Measurements from ENCODE around the gene MYL9.

The MYL9 gene

GRCh38 chr20:36498386-36499179 is 42.7 kb upstream of the MYL9 start:
- no peak overlapping the region for H3K27ac ChIP-seq
- no peak for TF ChIP-seq CTCF (conservative IDR thresholded peaks at IDR 0.05)

GRCh38 chr20:36499211-36499610 is 42.1 kb upstream of the MYL9 start:
- TF ChIP-seq CTCF (conservative IDR thresholded peaks at IDR 0.05) = no peak
- H3K27ac ChIP-seq = no peak overlapping the region

DNA sequence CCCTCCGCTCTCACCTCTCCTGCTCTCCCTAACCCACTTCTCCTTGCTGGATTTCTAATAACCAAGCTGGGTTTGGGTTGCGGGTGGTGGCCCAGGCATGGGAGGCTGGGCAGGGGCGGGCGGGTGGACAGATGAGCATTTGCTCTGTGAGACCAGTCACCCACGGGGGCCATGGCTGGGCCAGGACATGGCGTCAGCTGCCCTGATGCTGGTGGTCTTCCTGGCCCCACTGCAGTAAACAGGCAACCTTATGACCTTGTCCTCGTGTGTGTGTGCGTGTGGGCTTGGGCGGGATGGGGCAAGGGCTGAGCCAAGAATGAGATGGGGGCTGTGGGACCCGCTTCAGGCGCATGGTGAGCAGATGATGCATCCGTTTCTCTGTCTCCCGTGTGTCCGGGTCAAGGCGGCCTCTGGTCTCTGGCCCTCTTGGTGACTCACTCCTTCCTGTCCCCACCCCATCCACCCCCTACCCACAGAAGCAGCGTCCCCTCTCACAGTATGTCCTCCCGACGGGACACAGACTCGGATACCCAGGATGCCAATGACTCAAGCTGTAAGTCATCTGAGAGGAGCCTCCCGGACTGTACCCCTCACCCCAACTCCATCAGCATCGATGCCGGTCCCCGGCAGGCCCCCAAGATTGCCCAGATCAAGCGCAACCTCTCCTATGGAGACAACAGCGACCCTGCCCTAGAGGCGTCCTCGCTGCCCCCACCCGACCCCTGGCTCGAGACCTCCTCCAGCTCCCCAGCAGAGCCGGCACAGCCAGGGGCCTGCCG is 41.4 kb upstream of the MYL9 start:
- no peak for TF ChIP-seq CTCF (conservative IDR thresholded peaks at IDR 0.05)
- no peak overlapping the region for H3K27ac ChIP-seq

GRCh38 chr20:36501367-36502006 is 39.8 kb upstream of the MYL9 start:
- H3K27ac ChIP-seq = no peak overlapping the region
- no peak for TF ChIP-seq CTCF (conservative IDR thresholded peaks at IDR 0.05)

GRCh38 chr20:36504295-36504694 is 37.0 kb upstream of the MYL9 start:
- no peak for TF ChIP-seq CTCF (conservative IDR thresholded peaks at IDR 0.05)
- no peak overlapping the region for H3K27ac ChIP-seq

DNA sequence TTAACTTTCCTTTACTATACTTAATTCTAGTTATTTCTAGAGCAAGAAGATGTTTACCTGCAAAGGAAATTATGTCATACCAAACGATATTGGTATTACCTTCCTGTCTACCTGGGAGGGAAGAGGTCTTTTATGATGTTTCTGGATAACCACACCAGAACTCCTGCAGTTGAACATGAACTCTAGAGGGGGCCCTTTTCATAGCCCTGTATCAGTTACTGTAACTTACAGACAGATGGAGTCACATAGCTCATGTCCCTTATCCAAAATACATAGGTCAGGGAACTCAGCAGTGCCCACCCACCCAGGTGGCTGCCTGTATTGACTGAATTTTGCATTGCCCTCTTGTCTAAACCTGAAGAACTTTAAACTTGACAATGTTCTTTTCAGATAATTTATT is 35.1 kb upstream of the MYL9 start:
- no peak overlapping the region for H3K27ac ChIP-seq
- peak; percentile 76 for TF ChIP-seq CTCF (conservative IDR thresholded peaks at IDR 0.05)

GRCh38 chr20:36507746-36508145 is 33.6 kb upstream of the MYL9 start:
- TF ChIP-seq CTCF (conservative IDR thresholded peaks at IDR 0.05) = no peak
- H3K27ac ChIP-seq = no peak overlapping the region
